T-helper 1 cell treated with Interleukin-12 subunit alpha and Interleukin-12 subunit beta and Interleukin-4 antibody, amounts not matched to agents 30 ng/mL and 1 ng/mL, for 36 hours (primary cell): Measurements from ENCODE around the gene RPTOR. TPM values are rescaled to one million over a fixed set of nuclear protein-coding genes. Genes with fewer than 3 reads are reported as not detected.

Source experiments
- intact Hi-C: fragments of 100-400 bp; cut with micrococcal nuclease; formaldehyde crosslinking; loops from one replicate; pipeline ENCODE4 v1.15.1; 2024
- total RNA-seq: library from RNA; stranded (reverse); gene quantifications from 2 replicates; pipeline ENCODE4 v1.2.3, GENCODE V29; 2022

The RPTOR gene
- total RNA-seq, 1 donor from 2014 or later = 75.6 TPM

DNA sequence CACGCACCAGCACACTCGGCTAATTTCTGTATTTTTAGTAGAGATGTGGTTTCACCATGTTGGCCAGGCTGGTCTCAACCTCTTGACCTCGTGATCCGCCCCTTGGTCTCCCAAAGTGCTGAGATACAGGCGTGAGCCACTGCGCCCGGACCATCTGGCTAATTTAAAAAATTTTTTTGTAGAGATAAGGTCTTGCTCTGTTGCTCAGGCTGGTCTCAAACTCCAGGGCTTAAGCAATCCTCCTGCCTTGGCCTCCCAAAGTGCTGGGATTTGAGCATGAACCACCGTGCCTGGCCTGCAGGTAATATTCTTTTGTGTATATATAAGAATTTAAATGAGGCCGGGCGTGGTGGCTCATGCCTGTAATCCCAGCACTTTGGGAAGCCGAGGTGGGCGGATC is 115.0 kb downstream of the RPTOR start:
- intact Hi-C loops = no loop called here

DNA sequence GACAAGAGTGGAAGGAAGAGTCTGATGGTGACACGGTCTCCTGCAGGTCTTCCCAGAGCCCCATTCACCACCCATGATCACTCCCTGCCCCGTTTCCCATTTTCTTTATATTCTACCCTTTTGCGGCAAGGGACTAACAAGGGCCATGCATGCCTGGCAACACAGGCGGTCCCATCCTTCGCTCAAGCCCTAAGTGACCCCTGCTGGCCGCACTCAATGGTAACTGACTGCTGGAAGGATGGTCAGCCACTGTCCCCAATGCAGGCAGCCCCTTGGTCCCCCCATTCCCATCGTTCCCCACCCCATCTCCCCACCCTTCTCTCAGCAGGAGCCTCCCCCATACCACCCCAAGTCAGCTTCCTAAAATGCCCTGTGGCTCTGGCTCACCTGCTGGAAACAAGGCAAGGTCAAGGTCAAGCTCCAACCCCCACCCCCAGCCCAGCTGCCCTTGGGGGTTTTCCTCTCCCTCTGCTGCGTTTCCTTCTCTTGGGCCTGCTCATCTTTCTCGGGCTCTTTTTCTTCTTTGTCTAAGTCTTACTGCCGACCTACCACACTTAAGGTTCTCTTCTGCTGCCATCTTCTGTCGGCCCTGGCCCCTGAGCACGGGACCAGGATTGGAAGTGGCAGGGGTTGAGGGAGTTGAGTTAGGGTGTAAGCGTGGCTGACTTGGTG is 116.0 kb downstream of the RPTOR start:
- intact Hi-C loops = no loop called here

DNA sequence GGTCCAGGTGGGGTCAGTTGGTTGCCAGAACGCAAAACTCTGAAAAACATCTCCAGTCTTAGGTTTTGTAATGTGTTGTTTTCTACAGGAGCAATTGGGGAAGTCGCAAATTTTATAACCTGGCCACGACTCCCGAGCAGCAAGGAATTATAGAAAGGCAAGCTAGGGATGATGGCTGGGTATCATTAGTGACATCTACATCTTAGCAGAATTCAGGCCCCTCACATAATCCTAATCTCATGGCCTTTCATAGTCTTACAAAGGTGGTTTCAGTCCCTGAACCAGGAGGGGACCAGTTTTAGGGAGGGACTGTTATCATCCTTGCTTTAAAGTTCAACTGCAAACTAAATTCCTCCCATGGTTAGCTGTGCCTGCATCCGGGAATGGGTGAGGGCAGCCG is 117.9 kb downstream of the RPTOR start:
- intact Hi-C loops = no loop called here

DNA sequence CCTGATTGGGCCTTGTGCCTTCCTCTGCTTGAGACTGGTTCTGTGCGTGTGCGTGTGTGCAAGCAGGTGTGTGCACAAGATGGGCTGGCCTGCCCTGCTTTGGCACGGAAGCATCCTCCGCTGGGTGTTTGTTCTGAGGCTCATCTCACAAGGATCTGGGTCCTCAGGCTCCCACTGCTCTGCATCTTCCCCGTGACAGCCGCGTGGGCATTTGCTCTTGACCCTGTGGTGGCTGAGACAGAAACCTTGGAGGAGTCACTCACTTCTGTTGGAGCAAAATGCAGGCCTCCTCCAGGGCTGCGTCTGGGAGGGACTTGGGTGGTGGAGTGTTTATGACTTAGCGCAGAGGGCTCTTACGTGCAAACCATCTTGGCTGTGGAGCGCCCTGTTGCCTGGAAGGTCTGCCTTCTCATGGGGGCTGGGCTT is 119.2 kb downstream of the RPTOR start:
- intact Hi-C loops = loop anchor here (2.0 kb wide), 4 partner anchors 15 to 229 kb away; no protein-coding TSS in a partner anchor

DNA sequence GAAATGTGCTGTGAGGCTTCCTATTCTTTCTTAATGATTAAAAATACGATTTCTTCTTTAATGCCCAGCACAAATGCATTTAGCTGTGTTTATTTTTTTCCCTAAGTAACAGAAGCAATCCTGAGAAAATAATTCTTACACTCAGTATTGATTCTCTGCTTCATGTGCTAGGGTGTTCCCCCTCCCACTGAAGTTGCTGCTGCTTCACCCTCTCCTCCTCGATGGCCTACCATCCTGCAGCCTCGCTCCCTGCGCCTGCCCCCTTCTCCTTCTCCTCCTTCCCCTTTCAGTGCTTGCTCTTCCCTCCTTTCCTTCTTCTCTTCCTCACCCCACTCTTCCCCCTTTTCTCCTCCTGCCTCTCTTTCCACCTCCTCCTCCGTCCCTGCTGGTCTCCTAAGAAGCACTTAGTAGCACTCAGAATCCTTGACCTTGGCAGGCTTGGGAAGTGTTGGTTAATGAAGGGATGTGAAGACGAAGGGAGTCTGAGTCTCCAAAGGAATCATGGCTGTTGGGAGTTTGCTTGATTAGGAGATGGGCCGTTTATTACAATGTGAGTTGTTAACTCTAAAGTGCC is 119.7 kb downstream of the RPTOR start:
- intact Hi-C loops = loop anchor here (2.0 kb wide), 4 partner anchors 14 to 228 kb away; no protein-coding TSS in a partner anchor

DNA sequence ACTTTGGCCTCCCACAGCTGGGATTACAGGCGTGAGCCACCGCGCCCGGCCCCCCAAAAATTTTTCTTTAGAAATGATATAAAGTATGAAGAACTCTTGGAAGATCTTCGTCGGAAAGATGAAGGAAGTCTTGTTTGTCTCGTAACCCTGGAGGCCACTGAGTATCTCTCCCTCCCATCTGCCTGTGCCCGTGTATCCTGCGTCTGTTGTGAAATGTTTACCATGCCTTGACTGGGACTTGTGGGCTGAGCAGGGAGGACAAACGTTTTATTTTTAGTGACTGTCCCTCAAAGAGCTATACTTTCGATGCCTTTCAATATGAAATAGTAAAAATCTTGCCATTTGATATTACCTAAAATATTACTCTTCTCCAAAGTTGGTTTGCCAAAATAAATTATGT is 121.2 kb downstream of the RPTOR start:
- intact Hi-C loops = loop anchor here (1.0 to 2.0 kb wide), 8 partner anchors 8 to 227 kb away; no protein-coding TSS in a partner anchor

DNA sequence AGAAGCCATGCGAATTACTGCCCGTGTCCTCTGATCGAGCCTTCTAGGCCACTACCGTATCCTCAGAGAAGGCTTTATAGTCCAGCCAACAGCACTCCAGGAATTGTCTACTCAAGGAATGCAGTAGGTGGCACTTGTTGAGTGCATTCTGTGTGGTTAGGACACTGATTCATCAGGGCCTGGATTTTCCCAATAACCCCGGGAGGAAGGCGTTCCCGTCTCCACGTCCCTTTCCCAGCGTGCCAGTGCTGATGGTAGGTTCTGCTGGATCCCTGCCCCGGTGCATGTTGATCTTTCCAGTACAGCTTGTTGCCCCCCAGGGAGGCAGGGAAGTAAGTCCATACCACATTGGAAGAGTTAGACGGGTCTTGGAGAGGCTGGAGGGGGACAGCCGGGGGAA is 122.2 kb downstream of the RPTOR start:
- intact Hi-C loops = no loop called here

DNA sequence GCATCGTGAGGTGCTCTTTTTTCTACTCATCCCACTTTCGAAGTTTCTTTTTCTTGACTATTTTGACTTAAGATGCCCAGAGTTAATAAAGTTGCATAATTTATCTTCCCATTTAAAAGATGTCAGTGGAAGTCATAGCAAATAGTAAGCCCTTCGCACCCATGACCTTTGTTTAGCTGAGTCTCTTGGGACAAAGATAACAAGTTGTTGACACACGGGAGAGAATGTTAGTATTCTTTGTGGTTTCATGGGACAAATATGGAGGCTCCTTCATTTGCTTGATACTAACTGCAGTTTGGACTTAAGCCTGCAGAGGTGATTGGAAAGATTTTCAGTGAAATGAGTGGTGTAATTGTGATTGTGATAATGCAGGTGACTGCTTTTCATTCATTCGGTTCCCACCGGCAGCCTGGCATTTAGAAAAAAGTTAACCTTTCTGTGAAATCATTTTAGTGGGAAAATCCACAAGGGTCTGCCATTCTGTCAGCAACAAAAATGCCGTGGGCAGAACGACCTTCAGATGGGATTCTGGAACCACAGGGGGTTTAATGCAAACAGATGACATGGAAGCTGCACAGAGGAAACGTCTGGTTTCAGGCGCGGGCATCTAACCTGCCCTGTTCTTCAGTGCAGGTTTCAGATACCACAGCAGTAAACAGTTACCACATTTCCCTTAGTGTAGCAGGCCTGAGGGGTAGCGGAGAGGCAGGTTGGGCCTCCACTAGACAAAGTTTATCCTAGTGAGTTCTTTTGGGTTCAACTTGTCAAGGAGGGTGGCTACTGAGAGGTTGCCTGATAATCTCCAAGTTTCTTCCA is 123.0 kb downstream of the RPTOR start:
- intact Hi-C loops = no loop called here

DNA sequence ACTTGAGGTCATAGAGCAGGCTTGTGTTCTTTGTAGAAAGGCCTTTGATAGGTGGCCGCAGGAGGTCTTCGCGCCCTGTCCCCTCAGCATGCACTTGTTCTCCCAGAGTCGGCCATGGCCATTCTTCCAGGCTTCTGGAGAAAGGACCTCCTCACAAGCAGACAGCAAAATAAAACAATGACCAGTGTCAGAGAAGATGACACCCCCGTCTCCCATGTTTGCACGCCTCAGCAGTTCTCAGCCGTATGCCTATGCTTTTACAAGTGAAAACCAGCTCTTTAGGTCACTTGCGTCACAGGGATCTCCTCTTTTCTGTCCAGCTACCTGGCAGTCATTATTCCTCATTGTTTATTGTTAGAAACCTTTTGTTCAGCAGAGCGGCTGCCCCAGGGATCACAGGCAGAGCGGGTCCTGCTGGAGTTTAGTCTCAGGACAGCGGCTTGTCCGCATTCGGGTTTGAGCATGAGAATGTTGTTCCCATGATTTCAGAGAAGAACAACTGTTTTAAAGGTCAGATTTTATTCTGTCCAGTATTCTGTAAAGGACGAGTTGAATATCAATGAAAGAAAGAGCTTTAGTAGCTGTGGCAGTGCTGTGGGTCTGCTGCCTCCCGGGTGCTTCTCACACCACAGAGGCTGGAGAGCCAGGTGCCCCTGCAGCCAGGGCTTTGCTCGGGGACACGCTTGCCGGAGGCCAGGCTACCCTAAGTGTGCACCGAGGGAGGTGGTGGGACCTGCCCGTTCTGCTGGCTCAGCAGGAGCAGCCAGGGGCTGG is 123.9 kb downstream of the RPTOR start:
- intact Hi-C loops = no loop called here

DNA sequence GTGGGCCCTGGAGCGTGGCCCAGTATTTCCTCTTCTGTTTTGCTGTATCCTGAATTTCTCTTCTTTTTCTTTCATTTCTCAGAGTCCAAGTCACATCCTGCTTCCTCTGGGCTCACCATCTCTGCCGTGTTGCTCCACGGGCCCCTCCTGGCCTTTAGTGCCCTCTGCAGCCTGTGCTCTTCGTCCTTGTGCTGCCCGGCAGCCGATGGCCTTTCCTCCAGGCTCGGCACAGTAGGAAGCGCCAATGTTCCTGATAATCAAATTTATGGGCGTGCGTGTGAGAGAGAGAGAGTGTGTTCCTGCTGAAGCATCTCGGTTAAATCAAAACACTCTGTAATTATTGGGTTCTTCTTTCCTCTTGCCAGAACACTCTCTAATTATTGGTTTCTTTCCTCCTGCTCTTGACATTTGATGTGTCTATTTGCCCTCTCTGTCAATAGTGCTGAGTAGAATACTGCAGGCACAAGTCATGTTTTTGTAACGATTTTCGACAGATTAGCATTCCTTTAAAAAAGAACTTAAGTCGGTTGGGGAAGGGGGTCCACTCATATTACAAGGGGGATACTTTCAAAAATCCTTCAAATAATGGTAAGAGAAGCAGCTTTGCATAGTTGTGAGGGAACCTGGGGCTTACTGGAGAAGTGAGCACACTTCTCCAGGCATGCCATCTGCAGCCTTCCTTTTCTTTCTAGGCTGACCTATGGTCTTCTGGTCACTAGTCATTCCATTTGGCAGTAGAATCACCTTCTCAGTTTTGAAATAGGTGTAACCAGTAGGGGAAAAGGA is 126.6 kb downstream of the RPTOR start:
- intact Hi-C loops = loop anchor here (1.0 kb wide), 1 partner anchor 38 kb away; no protein-coding TSS in a partner anchor

DNA sequence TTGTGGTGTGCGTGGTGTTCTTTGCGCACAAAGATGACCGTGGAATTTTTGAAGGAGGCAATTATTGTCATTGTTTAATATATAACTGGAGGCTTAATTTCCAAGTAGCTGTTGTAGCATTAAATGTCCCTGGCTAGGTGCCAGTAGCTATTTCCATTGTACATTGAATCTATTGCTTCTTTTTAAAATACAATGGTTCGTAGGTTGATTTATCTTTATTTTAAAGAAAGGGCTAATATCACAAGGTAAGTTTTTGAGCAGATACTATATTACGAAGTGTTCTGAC is 127.1 kb downstream of the RPTOR start:
- intact Hi-C loops = loop anchor here (1.0 kb wide), 1 partner anchor 38 kb away; no protein-coding TSS in a partner anchor

DNA sequence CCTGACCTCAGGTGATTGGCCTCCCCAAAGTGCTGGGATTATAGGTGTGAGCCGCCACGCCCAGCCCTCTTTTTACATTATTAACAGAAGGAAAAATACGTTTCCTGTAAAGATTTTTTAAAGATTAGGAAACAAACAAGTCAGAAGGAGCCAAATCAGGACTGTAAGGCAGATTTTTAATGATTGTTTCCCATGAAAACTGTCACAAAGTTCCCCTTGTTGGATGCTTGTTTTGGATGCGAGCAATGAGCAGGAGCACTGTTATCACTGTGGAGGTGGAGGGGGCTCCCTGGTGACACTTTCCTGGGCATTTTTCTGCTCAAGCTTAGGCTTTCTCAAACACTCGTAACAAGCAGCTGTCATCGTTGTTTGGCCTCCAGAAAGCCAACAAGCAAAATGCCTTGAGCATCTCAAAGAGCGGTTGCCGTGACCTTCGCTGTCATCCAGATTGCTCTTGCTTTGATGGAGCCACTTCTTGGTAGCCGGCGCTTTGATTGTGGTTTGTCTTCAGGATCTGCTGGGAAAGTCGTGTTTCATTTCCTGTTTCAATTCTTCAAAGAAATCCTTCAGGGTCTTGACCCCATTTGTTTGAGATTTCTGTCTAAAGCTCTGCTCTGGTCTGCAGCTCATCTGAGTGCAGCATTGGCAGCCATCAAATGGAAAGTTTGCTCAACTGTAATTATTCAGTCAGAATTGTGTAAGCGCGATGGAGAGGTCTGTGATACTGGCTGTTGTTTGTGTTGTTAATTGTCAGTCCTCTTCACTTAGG is 128.7 kb downstream of the RPTOR start:
- intact Hi-C loops = loop anchor here (1.0 kb wide), 1 partner anchor 8 kb away; no protein-coding TSS in a partner anchor

DNA sequence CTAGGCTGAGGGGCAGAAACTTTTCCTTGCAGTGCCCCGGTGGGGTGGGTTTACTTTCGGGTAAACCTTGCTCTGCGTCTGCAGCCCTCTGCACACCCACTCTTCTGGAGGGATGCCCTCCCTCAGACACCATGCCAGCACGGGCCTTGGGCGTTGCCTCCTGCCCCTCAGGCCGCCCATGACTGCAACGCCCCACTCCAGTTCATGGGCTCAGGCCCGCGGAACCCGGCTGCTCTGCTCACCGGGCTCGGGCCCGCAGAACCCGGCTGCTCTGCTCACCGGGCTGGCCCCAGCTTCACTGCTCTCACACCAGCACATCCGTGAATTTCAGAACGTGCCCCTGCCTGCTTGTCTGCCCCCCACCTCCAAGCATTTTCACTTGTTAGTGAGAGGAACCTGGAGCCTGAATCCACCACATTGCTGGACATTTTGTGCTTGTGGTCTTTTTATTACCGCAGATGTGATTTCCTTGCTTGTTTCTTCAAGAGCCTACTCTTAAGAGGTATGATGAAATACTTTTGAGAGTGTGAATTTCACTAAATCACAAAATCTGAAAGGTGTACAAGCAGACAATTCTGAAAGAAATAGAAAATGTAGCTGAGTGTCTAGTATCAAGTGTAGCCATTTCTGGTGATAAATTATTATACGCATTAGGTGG is 130.9 kb downstream of the RPTOR start:
- intact Hi-C loops = no loop called here

DNA sequence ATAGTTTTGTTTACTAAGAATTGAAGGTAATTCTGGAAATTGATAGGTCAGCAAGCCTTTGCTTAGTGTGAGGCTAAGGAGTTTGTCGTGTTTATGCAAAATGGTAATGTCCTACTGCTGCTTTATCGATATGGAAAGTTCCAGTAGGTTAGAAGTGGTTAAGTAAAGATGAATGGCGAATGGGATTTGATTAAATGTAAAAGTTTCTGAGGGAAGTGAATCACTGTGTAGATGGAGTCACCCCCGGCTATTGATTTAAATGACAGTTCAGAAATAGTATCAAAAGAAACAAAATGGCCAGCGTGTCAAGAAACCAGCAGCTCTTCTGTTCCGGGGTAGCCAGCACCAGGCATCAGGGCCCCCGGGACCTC is 131.4 kb downstream of the RPTOR start:
- intact Hi-C loops = no loop called here

DNA sequence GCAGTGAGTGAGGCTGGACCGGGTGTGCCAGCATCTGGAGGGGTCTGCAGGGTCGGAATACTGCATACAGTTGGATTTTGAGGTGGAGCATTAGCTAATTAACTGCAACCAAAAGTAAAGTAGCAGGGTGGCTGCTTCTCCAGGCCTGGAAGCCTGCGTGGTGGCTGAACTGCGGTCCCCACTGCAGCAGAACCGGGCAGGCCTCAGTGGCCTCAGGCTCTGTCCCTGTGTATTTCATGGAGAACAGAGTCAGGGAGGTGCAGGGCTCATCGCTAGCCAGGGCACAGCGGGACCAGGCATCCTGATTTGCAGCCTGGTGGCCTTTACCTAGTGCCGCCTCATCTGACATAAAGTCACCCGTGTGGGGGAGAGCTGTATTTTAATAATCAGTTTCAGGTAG is 131.9 kb downstream of the RPTOR start:
- intact Hi-C loops = no loop called here

DNA sequence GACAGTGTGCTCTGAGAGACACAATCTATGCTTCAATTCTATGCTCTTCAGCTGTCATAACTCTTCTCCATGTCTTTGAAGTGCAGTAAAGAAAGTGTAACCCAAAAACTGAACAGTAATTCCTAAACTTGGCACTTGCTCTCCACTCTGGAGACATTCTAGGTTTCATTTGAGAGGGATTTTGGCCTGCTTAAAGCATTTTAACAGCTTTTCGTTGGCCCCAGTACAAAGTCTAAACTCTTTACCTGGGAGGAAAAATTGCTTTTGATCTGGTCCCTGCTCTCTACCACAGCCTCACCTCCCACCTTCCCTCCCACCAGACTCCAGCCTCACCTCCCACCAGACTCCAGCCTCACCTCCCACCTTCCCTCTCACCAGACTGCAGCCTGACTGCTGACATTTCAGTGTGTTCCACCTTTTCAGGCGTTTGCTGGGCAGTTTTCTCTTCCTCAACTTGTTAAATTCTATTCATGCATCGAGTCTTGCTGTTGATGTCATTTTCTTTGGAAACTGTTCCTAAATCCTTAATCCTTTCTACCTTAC is 132.6 kb downstream of the RPTOR start:
- intact Hi-C loops = no loop called here

DNA sequence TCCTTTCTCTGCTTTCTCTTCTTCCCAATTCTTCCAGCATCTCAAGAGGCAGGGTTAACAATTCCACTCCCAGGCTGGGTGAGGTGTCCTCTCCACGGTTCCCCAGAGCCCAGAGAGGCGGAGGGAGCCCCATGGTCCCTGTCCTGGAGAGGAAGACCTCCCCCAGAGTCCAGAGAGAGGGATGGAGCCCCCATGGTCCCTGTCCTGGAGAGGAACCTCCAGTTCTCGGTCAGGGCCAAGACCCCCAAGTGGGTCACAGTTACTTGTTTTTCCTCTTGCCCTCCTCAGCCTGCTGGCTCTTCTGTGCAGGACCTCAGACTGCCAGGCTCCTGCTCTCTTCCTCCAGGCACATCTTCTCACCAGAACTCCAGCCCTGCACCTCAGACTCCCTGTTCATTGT is 135.2 kb downstream of the RPTOR start:
- intact Hi-C loops = loop anchor here (2.0 kb wide), 1 partner anchor 15 kb away; no protein-coding TSS in a partner anchor

DNA sequence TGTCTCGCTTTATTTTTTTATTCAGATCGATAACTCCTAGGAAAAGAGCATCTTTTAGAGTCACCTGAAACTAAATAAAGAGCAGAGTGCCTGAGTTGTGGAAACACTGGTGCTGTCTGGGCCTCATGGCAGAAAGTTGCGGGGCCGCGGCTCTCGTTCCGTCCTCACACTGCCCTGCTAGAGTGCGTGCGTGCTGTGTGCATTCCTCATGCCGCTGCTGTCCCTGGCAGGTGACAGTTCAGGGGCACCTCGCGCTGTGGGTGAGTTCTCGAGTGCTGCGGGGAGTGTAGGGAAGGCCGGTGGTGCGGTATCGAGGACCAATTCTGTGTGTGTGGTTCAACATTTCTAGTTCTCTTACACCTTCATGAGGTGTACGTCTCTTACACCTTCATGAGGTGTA is 136.6 kb downstream of the RPTOR start:
- intact Hi-C loops = no loop called here

DNA sequence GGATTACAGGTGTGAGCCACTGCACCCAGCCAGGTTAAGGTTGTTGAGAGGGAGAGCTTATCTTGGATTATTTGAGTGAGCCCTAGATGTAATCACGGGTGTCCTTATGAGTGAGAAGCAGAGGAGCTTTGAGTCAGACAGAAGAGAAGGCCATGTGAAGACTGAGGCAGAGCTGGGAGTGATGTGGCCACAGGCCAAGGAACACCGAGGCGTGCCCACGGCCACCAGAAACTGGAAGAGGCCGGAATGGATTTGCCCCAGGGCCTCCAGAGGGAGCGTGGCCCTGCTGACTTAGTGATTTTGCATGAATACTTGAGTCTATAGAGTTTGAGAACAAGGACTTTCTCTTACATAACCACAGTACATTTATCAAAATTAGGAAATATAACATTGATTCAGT is 137.7 kb downstream of the RPTOR start:
- intact Hi-C loops = no loop called here
